OCI-LY1 (cell line): ENCODE results near the gene SPOCK1.

Experiments
- H2AFZ ChIP-seq: fragments of 200-600 bp; sonication (generic), shearing (Covaris generic); 2 replicates; pipeline ENCODE4 v1.6.0; 2014; ENCODE audit warnings: antibody characterized with exemption, mild to moderate bottlenecking, low read length
- H3F3A ChIP-seq: fragments of 200-600 bp; sonication (generic), shearing (Covaris generic); 2 replicates; pipeline ENCODE4 v1.6.0; 2014; ENCODE audit warnings: mild to moderate bottlenecking, antibody characterized with exemption, low read length, moderate library complexity; ENCODE audit not compliant: insufficient read depth
- H3K27ac ChIP-seq: fragments of 200-600 bp; sonication (generic); 2 replicates; pipeline ENCODE4 v1.5.1; 2014; ENCODE audit warnings: low read length, mixed run types, mild to moderate bottlenecking, low read depth; ENCODE audit not compliant: poor library complexity, severe bottlenecking
- H3K27me3 ChIP-seq: fragments of 200-600 bp; sonication (generic); 2 replicates; pipeline ENCODE4 v1.6.0; 2014; ENCODE audit warnings: antibody characterized with exemption, mild to moderate bottlenecking, low read length, moderate library complexity; ENCODE audit not compliant: insufficient read depth
- H3K36me3 ChIP-seq: fragments of 200-600 bp; sonication (generic); 2 replicates; pipeline ENCODE4 v1.6.1; 2014; ENCODE audit warnings: mild to moderate bottlenecking, antibody characterized with exemption, low read length, moderate library complexity, mixed read lengths; ENCODE audit not compliant: insufficient read depth
- H3K4me1 ChIP-seq: fragments of 200-600 bp; sonication (generic); 2 replicates; pipeline ENCODE4 v1.5.1; 2014; ENCODE audit warnings: mild to moderate bottlenecking, low read length, moderate library complexity; ENCODE audit not compliant: insufficient read depth, severe bottlenecking
- H3K4me2 ChIP-seq: fragments of 200-600 bp; sonication (generic), shearing (Covaris generic); 2 replicates; pipeline ENCODE4 v1.6.1; 2014; ENCODE audit warnings: low read length
- H3K4me3 ChIP-seq: fragments of 200-600 bp; sonication (generic); 2 replicates; pipeline ENCODE4 v1.5.1; 2014; ENCODE audit warnings: low read length, low read depth, mild to moderate bottlenecking, mixed read lengths; ENCODE audit not compliant: poor library complexity, severe bottlenecking
- H3K79me2 ChIP-seq: fragments of 200-600 bp; shearing (Covaris generic); 2 replicates; pipeline ENCODE4 v1.6.1; 2016; ENCODE audit warnings: mixed run types, low read length, mixed read lengths; ENCODE audit not compliant: insufficient read depth
- H3K9ac ChIP-seq: fragments of 200-600 bp; sonication (generic), shearing (Covaris generic); 2 replicates; pipeline ENCODE4 v1.6.1; 2014; ENCODE audit warnings: mild to moderate bottlenecking, low read length, mixed read lengths
- H3K9me2 ChIP-seq: fragments of 200-600 bp; sonication (generic), shearing (Covaris generic); 2 replicates; pipeline ENCODE4 v1.6.1; 2014; ENCODE audit warnings: low read depth, mild to moderate bottlenecking, low read length, mixed read lengths
- H3K9me3 ChIP-seq: fragments of 200-600 bp; shearing (Covaris generic); 2 replicates; pipeline ENCODE4 v1.6.1; 2014; ENCODE audit warnings: low read length, mixed read lengths
- H4K20me1 ChIP-seq: fragments of 200-600 bp; sonication (generic), shearing (Covaris generic); 2 replicates; pipeline ENCODE4 v1.6.0; 2016; ENCODE audit warnings: mild to moderate bottlenecking, low read length; ENCODE audit not compliant: insufficient read depth
- EZH2 ChIP-seq: fragments of 200-600 bp; sonication (generic), shearing (Covaris generic); IDR thresholded peaks from 2 replicates; pipeline ENCODE4 v1.8.0; 2017; ENCODE audit warnings: borderline replicate concordance, mixed run types, mild to moderate bottlenecking, antibody characterized with exemption, low read length, moderate library complexity, mixed read lengths
- TF ChIP-seq, protein P1 (sequence below): fragments of 200-600 bp; sonication (generic), shearing (Covaris generic); IDR thresholded peaks from 2 replicates; pipeline ENCODE4 v1.5.1; 2017; ENCODE audit warnings: mild to moderate bottlenecking, antibody characterized with exemption, low read length, moderate library complexity, mixed read lengths

SPOCK1 gene

DNA sequence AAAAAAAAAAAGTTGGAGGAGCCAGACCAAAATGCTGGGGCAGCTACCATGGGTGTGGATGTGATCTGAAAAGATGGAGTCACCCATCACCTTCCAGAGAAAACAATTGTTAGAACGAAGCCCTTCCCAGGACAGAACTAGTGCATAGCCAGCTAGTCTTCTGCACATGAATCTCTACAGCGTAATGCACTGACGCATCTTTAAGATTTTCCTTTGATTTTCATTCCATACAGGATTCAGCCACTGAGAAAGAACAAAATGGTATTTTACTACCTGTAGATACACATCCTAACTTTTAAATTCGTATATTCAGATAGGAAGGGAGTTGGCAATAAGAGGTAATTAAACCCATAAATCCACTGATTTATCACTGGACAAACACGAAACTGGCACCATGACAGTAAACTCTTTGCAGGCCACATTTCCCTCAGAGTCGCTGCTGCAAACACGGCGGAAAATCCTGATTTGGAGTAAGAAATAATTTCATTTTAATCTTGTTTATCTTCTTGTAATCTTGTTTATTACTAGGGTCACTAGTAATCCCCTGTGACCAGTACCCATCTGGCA lies 206.6 kb downstream of the SPOCK1 start:
- H2AFZ ChIP-seq = no peak overlapping the region
- no peaks in the 10 kb centered on the region for H4K20me1 ChIP-seq
- H3F3A ChIP-seq = no peaks in the 10 kb centered on the region
- H3K4me2 ChIP-seq = no peak overlapping the region
- no peaks in the 10 kb centered on the region for H3K79me2 ChIP-seq
- H3K4me1 ChIP-seq = no peaks in the 10 kb centered on the region
- H3K9me2 ChIP-seq = no peaks in the 10 kb centered on the region
- H3K27me3 ChIP-seq = peaks cover 3% of the 10 kb centered on the region; the same call in 1 of the 2 replicates
- H3K27ac ChIP-seq = no peak overlapping the region
- H3K36me3 ChIP-seq = no peaks in the 10 kb centered on the region
- no peak overlapping the region for H3K9ac ChIP-seq
- no peaks in the 10 kb centered on the region for H3K9me3 ChIP-seq
- no peak overlapping the region for H3K4me3 ChIP-seq
- TF ChIP-seq, protein P1, sequence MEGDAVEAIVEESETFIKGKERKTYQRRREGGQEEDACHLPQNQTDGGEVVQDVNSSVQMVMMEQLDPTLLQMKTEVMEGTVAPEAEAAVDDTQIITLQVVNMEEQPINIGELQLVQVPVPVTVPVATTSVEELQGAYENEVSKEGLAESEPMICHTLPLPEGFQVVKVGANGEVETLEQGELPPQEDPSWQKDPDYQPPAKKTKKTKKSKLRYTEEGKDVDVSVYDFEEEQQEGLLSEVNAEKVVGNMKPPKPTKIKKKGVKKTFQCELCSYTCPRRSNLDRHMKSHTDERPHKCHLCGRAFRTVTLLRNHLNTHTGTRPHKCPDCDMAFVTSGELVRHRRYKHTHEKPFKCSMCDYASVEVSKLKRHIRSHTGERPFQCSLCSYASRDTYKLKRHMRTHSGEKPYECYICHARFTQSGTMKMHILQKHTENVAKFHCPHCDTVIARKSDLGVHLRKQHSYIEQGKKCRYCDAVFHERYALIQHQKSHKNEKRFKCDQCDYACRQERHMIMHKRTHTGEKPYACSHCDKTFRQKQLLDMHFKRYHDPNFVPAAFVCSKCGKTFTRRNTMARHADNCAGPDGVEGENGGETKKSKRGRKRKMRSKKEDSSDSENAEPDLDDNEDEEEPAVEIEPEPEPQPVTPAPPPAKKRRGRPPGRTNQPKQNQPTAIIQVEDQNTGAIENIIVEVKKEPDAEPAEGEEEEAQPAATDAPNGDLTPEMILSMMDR = no peak
- no peak for TF ChIP-seq EZH2

DNA sequence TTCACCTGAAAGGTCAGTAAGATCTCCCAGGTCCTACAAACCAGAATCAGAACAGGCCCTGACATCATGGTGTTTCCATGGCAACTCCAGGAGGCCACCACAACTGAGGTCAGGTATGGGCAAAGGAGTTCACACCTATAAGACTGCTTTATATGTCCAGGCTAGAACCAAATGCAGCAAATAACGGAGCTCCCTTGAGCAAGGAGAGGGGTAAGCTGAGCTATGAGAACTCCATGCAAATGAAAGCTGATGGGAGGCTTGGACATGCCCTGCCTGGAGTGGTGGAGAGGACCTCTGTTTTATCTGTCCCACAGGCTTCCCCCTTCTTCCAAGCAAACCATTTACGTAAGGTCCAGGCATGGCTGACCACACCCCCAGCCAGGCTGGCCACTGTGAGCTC lies 207.7 kb downstream of the SPOCK1 start:
- H2AFZ ChIP-seq = no peak overlapping the region
- H3K79me2 ChIP-seq = no peaks in the 10 kb centered on the region
- no peak overlapping the region for H3K4me3 ChIP-seq
- no peaks in the 10 kb centered on the region for H3K4me1 ChIP-seq
- H3K4me2 ChIP-seq = no peak overlapping the region
- no peaks in the 10 kb centered on the region for H4K20me1 ChIP-seq
- no peaks in the 10 kb centered on the region for H3K9me2 ChIP-seq
- peaks cover 4% of the 10 kb centered on the region; the same call in 1 of the 2 replicates for H3K27me3 ChIP-seq
- TF ChIP-seq EZH2 = no peak
- TF ChIP-seq, protein P1 = no peak
- H3K27ac ChIP-seq = no peak overlapping the region
- H3K9me3 ChIP-seq = no peaks in the 10 kb centered on the region
- H3K36me3 ChIP-seq = no peaks in the 10 kb centered on the region
- no peaks in the 10 kb centered on the region for H3F3A ChIP-seq
- H3K9ac ChIP-seq = no peak overlapping the region

DNA sequence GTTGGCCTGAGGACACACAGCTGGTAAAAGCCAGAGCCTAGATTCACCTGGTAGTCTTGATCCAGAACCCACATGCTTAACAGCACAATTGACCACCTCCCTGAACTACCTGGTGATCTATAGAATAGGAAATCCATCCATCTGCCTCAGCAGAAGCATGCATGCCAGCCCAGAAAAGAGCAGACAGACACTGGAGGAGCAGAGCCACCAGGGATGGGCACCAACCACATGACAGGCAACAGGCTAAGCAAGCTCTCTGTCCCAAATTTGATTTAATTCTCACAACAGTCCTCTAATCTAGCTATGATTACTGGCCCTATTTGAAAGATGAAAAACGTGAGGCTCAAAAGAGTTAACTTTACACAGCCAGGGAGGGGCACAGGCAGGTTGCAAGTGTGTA lies 208.1 kb downstream of the SPOCK1 start:
- Histone ChIP-seq H3F3A (no peaks in the 10 kb centered on the region), H3K4me1 (no peaks in the 10 kb centered on the region), H3K27ac (no peak overlapping the region), H3K4me2 (no peak overlapping the region), H3K9ac (no peak overlapping the region), H4K20me1 (no peaks in the 10 kb centered on the region), H3K9me2 (no peaks in the 10 kb centered on the region), H2AFZ (no peak overlapping the region), H3K79me2 (no peaks in the 10 kb centered on the region), H3K4me3 (no peak overlapping the region), H3K36me3 (no peaks in the 10 kb centered on the region), H3K27me3 (peaks cover 4% of the 10 kb centered on the region; the same call in 1 of the 2 replicates), H3K9me3 (no peaks in the 10 kb centered on the region)
- TF ChIP-seq, protein P1 = no peak
- TF ChIP-seq EZH2 = no peak
